Activated CD4-positive, alpha-beta T cell treated with anti-CD3 and anti-CD28 coated beads, Interleukin-2, Interleukin-4, amounts not matched to agents 100 ng/mL and 50 ng/mL, durations not matched to agents 16 hours and 8 hours (primary cell): ENCODE measurements around the gene CARF.
"Not testable (repeated sequence)": the region's sequence is repeated elsewhere in the genome, so short reads cannot be mapped to it uniquely, and the experiment has no call there.

Experiments
- DNase-seq: peaks from one replicate; pipeline ENCODE4 v3.0.0-alpha.2; 2020; ENCODE audit warnings: low spot score

CARF gene

GRCh38 chr2:202934456-202934855 lies 22.4 kb downstream of the CARF start:
- no peak for DNase-seq

DNA sequence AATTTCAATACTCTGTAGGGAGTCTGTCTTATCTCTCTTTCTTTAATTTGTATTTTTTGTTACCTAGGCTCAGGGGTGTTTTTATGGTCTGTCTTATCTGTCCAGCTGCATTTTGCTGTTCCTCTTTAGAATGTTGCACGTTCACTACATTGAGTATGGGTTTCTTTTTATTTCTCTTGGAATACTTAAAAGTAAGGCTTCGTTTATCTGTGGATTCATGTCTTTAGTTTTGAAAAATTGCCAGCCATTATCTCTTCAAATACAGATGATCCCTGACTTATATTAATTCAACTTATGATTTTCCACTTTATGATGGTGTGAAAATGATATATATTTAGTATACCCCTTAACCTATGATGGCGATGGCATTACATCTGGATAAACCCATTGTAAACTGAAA lies 26.9 kb downstream of the CARF start:
- no peak for DNase-seq

- DNase-seq: no peak
Observed at GRCh38 chr2:202941771-202942170, 29.7 kb downstream of the CARF start.

DNA sequence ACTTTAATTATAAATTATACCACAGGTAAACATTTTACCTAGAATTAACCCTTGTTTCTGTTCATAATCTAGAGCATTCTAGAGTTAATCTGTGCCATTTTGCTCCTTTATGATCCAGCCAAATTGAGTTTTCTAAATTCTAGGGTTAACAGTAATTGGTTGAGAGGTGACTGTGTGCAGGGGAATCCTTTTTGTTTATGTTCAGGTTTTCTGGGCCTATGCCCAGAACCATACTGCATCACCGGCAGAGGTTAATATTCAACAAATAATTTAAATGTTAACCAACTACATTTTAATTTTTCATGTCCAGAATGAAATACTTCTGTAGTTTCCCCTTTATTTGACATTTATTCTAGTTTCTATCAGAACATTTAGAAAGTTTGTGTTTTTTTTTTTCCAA lies 32.3 kb downstream of the CARF start:
- no peak for DNase-seq

- no peak for DNase-seq
Observed at GRCh38 chr2:202944816-202945215, 32.7 kb downstream of the CARF start.

GRCh38 chr2:202945497-202945896 lies 33.4 kb downstream of the CARF start:
- no peak for DNase-seq

- DNase-seq: not testable (repeated sequence)
Observed at GRCh38 chr2:202949333-202949732, 37.3 kb downstream of the CARF start.

DNA sequence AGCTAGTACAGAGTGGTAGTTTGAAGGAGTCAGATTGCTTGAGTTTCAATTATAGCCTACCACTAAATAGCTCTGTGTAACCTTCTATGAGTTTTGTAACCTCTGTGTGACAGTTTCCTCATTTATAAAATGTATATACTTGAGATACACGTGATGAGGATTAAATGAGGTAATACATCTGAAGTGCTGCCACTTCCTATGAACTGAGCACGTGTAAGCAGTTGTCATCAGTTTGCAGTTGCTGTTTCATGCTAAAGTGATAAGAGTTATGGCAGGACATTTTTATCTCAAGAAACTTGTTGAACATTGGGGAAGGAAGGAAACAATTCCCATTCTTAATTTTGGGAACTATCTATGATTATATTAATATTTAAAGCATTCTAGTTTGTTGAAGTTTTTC lies 38.5 kb downstream of the CARF start:
- DNase-seq: no peak

DNA sequence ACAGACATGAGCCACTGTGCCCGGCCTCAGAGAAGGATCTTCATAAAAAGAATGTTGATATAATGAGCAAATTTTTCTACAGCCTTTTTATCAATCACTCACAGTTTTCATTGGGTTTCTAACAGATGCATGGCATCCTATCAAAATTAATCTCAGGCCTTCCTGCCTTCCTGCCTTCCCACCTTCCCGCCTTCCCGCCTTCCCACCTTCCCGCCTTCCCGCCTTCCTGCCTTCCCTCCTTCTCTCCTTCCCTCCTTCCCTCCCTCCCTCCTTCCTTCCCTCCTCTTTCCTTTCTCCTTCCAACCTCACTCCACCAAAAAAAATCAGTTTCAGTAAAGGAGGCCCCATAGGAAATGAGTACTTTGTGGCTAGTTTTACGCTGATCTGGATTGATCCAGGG lies 48.4 kb downstream of the CARF start:
- no peak for DNase-seq

GRCh38 chr2:202963712-202964111 lies 51.6 kb downstream of the CARF start:
- no peak for DNase-seq

DNA sequence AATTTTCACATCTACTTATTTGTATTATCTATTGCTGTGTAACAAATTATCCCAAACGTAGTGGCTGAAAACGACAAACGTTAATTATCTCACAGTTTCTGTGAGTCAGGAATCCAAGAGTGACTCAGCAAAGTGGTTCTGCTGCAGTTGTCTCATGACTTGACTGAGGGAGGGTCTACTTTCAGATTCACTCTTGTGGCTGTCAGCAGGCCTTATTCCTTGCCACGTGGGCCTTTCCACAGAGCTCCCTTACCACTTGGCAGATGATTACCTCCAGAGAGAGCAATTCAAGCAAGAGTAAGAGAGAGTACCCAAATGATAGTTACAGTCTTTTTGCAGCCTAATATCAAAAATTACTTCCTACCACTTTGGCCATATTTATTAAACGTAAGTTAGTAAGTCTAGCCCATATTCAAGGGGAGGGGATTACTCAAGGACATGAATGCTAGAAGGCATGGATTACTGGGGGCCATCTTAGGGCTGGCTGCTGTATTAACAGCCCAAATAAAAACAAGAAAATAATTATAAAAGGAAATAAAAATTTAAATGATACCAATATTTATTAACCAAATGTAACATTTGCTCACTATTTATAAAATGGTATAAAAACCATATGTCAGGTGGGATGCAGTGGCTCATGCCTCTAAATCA lies 53.9 kb downstream of the CARF start:
- peak; percentile 89 for DNase-seq

- DNase-seq: not testable (repeated sequence)
Observed at GRCh38 chr2:202969404-202969803, 57.3 kb downstream of the CARF start.

DNA sequence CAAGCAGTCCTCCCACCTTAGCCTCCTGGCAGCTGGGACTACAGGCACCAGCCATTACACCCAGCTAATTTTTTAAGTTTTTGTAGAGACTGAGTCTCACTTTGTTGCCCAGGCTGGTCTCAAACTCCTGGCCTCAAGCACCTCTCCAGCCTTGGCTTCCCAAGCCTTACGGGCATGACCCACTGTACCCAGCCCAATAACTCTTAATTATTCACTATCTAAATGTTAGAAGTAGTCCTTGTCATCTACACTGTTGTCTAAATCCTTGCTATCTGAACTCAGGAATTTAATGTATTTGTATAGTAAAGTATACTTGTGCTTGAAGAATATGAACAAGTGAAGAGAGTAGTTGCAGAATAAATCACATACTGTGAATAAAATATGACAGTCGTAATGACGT lies 64.7 kb downstream of the CARF start:
- no peak for DNase-seq

- DNase-seq: no peak
Observed at GRCh38 chr2:202982779-202983491, 70.9 kb downstream of the CARF start.

GRCh38 chr2:202989749-202990148 lies 77.7 kb downstream of the CARF start:
- no peak for DNase-seq

DNA sequence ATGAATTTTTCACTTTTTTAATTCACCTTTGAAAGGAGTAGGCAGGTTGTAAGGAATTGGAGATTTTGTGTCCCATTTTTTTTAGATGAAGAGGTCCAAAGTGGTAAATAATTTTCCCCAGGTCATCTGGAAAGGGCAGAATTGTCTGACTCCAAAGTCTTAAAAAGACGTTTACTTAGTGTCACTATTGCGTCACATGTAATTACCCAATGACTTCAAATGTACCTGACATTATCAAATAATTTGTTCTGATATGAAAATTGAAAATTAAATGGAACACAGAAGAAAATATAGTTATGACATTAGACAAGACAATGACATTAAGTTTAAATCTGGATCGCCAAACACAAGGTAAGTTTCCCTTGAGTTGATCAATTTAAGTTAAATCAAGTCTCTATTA lies 78.4 kb downstream of the CARF start:
- DNase-seq: no peak

- not testable (repeated sequence) for DNase-seq
Observed at GRCh38 chr2:202997113-202997512, 85.0 kb downstream of the CARF start.

- no peak for DNase-seq
Observed at GRCh38 chr2:203002054-203002821, 90.2 kb downstream of the CARF start.

DNA sequence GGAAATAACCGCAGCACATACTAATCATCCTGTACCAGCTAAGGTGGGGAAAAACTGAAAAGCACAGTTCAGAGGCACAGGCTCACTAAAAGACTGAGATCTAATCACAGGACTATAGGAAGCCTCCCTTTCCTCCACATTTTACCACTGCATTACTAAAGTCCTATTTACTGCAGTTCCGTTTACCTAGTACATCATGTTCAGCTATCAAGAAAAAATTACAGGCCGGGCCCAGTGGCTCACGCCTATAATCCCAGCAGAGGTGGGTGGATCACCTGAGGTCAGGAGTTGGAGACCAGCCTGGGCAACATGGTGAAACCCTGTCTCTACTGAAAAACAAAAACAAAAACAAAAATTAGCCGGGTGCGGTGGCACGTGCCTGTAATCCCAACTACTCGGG lies 91.6 kb downstream of the CARF start:
- DNase-seq: no peak

GRCh38 chr2:203014456-203015199 lies 102.6 kb downstream of the CARF start, which contains the start of gene NBEAL1:
Gene NBEAL1 (plus strand): TSS chr2:203014875. CDS start chr2:203016385, 1,510 bp downstream.
- DNase-seq: peak; percentile 98

DNA sequence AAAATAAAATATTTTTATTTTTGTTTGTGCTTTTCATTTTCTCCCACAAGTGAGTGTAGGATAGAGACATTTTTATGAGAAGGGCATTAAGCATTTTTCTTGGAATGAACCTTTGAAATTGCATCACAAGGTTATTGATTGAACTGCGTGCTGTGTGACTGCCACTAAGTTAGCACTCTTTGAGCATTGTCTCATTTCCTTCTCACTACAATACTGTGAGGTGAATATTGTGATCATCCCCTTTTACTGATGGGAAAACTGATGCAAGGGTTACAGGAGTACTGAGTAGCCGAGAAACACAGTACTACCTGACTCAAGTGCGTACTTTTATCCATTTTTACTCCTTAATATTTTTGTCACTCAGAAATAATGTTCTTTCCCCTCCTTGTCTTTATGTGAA lies 104.6 kb downstream of the CARF start:
- no peak for DNase-seq

DNA sequence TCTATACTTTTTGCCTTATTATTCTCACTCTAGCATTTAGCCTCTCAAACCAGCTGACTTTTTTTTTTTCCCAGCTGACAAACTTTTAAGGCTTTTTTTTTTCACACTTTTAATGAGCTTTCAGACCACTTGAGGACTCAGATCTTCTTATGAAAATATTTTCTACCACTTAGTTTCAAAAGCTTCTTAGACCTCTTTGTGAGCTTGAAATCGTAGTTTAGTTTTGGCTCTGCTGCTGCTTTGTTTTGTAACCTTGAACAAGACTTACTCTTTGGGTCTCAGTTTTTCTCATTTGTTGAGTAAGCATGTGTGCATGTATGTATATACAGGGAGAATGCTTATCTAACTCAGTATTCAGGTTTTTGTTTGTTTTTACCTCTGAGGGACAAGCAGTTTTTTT lies 106.1 kb downstream of the CARF start:
- peak; percentile 20 for DNase-seq
